AG08396 (cell line): Measurements from ENCODE around the gene DDX46.
"Not testable (repeated sequence)": the region's sequence is repeated elsewhere in the genome, so short reads cannot be mapped to it uniquely, and the experiment has no call there.

ENCODE experiments used
- DNase-seq: peaks from one replicate; pipeline ENCODE4 v3.0.0; 2012; ENCODE audit warnings: low spot score, mixed read lengths

DDX46 gene

DNA sequence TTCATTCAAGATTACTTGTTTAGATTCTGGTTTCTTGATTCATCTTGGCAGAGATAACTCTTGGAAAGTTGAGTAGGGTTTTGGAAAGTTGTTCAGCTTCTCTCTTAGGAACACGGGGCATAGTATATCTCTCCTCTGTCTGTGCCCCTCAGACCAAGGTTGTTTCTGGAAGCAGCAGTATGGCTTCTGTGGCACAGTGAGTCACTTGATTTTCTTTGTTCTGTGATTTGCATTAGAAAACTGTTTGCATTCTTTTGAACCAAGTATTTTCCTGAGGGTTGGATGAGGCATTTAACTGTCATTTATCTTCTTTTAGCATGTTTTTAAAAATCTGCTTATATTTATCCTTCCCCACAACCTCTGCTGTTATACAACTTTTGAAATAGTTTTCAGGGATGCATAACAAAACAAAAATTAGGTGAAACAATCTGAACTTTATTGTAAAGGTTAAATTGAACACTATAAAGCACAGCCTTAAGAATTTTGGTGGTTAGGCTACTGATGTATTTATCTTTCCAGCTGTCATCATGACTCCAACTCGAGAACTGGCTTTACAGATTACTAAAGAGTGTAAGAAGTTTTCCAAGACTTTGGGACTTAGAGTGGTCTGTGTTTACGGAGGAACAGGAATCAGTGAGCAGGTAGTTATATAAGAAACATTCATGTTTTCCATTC, 26.5 kb downstream of the DDX46 start:
- peak; percentile 23 for DNase-seq

DNA sequence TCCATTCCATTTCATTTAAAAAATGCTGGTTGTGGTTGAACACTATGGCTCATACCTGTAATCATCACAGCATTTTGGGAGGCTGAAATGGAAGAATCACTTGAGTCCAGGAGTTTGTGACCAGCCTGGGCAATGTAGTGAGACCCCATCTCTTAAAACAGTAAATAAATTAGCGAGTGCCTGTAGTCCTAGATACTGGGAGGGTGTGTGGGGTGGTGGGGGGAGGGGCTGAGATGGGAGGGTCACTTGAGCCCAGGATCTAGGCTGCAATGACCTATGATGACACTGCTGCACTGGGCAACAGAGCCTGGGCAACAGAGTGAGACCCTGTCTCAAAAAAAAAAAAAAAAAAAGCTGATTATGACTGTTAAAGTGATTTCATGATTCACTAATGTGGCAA, 29.1 kb downstream of the DDX46 start:
- no peak for DNase-seq

- DNase-seq, result no peak
These were observed 33.0 kb downstream of the DDX46 start for GRCh38 chr5:134791580-134791979.

- no peak for DNase-seq
These were observed 33.7 kb downstream of the DDX46 start for GRCh38 chr5:134792286-134792685.

GRCh38 chr5:134793111-134793510, 34.5 kb downstream of the DDX46 start:
- no peak for DNase-seq

DNA sequence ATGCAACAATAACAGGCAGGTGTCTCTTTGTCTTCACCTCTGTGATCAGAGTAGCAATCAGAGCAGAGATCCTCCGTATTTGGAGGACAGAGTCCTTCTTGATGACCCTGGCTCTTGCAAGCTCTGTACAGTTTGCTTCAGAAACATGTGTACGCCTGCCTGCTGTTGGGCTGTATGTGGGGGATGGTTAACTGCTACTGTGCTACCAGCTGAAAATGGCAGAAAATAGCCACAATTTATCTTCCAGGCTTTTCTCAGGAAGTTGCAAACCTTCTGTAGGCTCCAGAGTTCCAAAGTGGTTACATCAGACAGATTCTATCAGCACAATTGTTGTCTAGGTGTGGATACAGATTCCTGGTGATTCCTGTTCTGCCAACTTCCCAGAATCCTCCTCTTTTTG, 35.5 kb downstream of the DDX46 start:
- no peak for DNase-seq

GRCh38 chr5:134794819-134795218, 36.2 kb downstream of the DDX46 start:
- no peak for DNase-seq

DNA sequence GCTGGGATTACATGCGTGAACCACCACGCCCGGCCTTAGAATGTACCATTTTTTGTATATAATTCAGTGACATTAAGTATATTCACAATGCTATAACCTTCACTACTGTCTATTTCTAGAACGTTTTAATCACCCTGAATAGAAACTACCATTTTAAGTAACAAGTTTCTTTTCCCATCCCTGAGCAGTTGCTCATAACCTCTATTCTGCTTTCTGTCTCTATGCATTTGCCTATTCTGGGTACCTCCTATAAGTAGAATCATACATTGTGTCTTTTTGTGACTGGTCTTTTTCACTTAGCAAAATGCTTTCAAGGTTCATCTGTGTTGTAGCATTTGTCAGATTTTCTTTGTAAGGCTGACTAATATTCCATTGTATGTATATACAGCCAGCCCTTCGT, 39.9 kb downstream of the DDX46 start:
- no peak for DNase-seq

GRCh38 chr5:134803821-134804220, 45.2 kb downstream of the DDX46 start:
- DNase-seq, result no peak

DNA sequence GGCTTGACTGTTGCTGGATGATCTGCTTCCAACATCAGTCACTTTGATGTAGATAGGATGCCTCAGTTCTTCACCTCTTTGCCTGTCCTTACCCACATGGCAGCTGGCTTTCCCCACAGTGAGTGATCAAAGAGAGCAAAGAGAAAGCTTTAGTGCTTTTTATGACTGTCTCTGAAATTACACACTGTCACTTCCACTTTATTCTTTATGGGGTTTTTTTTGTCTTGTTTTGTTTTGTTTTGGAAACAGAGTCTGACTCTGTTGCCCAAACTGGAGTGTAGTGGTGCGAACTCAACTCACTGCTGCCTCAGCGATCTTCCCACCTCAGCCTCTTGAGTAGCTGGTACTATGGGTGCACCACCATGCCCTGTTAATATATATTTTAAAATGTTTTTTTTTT, 54.8 kb downstream of the DDX46 start:
- DNase-seq, result no peak

GRCh38 chr5:134813827-134814226, 55.2 kb downstream of the DDX46 start:
- DNase-seq, result no peak

DNA sequence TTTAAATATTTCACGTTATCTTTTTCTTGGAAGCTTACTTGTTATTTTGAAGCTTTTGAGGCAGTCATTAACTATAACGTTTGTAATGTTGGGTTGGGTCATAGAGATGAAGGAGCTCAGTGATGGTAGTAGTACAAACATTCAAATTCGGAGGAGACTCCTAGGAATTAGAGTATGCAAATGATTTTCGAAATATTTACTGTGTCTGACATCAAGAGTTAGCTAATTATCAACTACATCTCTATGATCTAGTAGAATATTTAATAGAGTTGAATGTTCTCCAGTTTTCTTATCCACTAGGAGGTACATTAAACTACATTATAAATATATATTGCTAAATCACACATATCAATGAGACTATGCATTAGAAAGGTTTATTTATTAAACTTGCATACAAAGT, 58.4 kb downstream of the DDX46 start:
- no peak for DNase-seq

DNA sequence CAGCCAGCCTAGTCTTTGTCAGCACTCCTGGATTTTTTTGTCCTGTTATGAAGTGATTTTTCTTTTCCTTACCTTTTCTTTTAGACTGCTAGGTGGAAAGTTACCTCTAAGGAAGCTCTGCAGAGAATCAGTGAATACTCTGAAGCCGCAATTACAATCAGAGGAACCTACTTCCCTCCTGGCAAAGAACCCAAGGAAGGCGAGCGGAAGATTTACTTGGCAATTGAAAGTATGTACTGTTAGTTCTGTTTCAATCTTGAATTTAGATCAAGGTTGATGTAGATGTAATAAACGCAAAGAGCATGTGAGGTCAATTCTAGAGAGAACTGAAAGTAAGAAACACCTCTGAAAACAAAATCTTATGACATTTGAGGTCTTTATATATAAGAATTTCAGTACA, 60.2 kb downstream of the DDX46 start:
- DNase-seq, result no peak

DNA sequence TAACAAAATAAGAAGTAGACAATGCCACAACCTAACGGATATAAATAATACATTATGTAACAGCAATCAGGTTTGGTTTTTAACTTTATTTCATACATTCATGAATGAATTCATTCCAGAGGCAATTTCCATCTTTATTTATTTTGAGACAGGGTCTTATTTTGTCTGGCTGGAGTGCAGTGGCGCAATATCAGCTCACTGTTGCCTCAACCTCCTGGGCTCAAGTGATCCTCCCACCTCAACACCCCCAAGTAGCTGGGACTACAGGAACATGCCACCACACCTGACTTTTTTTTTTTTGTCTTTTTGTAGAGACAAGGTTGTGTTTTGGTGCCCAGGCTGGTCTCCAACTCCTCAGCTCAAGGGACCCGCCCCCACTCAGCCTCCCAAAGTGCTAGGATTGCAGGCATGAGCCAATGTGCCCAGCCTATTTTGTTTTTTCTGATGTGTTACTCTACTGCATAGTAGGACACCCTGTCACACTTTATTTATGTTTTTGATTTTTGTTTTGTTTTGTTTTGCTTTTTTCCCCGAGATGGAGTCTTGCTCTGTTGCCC, 60.9 kb downstream of the DDX46 start:
- no peak for DNase-seq

GRCh38 chr5:134821841-134822240, 63.3 kb downstream of the DDX46 start:
- no peak for DNase-seq

DNA sequence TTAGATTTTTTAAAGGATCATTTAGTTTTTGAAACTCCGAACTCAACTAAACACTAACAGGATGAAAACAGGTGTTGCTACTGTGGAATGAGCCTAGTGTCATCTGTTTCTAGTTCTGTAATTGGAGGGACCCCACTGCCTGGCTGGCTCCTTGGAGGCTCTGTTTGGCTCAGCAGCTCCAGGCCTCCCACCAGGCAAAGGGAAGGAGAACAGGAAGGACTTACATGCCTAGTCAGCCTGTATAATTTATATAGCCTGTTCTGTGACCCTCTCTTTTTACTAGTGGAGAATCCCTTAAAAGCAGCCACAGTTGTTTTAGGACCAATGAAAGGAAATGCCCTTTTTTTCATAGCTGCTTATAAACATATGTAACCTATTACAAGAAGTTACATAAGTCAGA, 66.1 kb downstream of the DDX46 start:
- no peak for DNase-seq

- no peak for DNase-seq
These were observed 66.6 kb downstream of the DDX46 start for GRCh38 chr5:134825212-134825611.

DNA sequence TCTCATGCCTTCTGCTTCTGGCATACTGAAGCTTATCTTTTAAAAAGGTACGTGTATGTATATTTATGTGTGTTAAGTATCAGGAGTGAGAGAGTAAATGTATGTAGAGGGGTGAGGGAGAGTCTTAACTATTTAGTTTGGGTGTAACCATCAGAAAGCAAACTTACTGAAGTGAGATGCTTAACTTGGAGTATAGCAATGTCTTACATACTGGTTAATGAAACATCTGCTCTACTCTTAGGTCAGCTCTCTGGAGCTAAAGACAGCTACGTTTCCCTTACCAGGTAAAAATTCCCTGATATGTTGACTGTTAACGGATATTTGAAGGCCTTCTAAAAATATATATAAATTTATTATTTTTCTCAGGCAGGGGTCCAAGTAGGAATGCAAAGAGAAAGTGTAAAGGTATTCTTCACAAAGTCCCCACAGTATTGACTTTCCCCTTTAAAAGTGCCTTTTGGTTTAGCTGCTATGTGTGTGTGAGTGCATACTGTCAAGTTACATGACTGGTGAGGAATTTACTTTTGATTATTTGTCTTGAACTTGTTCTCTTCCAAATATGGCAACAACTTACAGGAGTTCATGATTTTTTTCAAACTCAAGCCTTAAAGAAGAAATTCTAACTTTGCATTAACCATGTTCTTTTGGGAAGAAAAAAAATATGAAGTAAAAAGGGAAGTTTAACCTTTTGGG, 74.9 kb downstream of the DDX46 start:
- peak; percentile 37 for DNase-seq

DNA sequence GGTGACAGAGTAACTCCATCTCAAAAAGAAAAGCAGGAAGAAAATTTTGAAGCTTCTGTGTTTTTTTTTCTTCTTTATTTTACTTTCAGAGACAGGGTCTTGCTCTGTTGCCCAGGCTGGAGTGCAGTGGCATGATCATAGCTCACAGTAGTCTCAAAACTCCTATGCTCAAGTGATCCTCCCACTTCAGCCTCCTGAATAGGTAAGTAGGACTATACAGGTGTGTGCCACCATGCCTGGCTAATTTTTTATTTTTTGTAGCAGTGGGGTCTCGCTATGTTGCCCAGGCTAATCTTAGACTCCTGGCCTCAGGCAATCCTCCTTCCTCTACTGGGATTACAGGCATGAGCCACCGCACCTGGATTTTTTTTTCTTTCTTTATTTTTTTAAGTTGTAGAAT, 77.0 kb downstream of the DDX46 start:
- no peak for DNase-seq

GRCh38 chr5:134837530-134838181, 79.1 kb downstream of the DDX46 start:
- DNase-seq, result no peak

GRCh38 chr5:134838361-134838760, 79.8 kb downstream of the DDX46 start:
- DNase-seq, result not testable (repeated sequence)

DNA sequence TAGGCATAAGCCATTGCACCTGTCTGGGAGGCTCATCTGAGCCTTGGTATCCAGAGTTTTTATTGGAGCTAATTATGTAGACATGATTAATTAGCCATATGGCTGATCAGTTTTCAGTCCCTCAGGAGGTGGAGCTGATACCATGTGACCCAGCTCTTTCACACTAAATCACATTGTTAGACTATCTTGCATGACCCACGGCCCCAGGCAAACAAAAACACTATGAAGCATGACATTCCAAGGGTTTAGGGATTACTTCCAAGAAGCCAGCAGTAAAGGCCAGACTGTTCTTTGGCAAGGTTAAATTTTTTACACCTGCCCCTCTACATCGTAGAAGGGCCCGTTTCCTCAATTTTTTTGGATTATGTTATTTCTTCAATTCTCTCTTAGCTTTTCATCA, 82.2 kb downstream of the DDX46 start:
- DNase-seq, result no peak

DNA sequence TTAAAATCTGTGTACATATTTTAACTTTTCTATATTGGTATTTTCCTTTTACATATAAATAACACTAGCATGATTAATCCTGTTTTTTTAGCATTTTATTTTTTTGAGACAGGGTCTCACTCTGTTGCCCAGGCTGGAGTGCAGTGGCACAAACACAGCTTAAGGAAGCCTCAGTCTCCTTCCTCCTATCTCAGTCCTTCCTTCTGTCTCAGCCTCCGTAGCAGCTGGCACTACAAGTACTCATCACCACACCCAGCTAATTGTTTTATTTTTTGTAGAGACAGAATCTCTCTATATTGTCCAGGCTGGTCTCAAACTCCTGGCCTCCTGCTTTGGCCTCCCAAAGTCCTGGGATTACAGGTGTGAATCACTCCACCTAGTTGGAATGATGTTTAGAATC, 85.7 kb downstream of the DDX46 start:
- no peak for DNase-seq
